GM21619 (cell line): ENCODE data around the gene CXADR.

Experiments
- ATAC-seq: cut with Tn5 transposase; IDR thresholded peaks from one replicate; pipeline ENCODE4 v1.9.1; 2021; ENCODE audit not compliant: unreplicated experiment

CXADR gene

GRCh38 chr21:17539323-17539722, 26.5 kb downstream of the CXADR start:
- no peak for ATAC-seq

GRCh38 chr21:17539743-17540341, 27.0 kb downstream of the CXADR start:
- ATAC-seq: no peak

GRCh38 chr21:17540530-17540929, 27.7 kb downstream of the CXADR start:
- no peak for ATAC-seq

GRCh38 chr21:17542371-17543011, 29.6 kb downstream of the CXADR start:
- ATAC-seq: no peak

GRCh38 chr21:17545007-17545406, 32.2 kb downstream of the CXADR start:
- ATAC-seq: no peak

GRCh38 chr21:17548262-17548661, 35.4 kb downstream of the CXADR start:
- ATAC-seq: no peak

GRCh38 chr21:17550671-17551308, 37.9 kb downstream of the CXADR start:
- ATAC-seq: no peak

- ATAC-seq: no peak
Observed at GRCh38 chr21:17552410-17552809, 39.6 kb downstream of the CXADR start.

GRCh38 chr21:17554120-17554519, 41.3 kb downstream of the CXADR start:
- no peak for ATAC-seq

- ATAC-seq: no peak
Observed at GRCh38 chr21:17554679-17555465, 42.0 kb downstream of the CXADR start.

GRCh38 chr21:17560377-17561025, 47.7 kb downstream of the CXADR start:
- ATAC-seq: no peak

- no peak for ATAC-seq
Observed at GRCh38 chr21:17570786-17571185, 57.9 kb downstream of the CXADR start.

GRCh38 chr21:17572431-17572830, 59.6 kb downstream of the CXADR start:
- ATAC-seq: no peak

GRCh38 chr21:17575076-17575475, 62.2 kb downstream of the CXADR start:
- no peak for ATAC-seq

- ATAC-seq: no peak
Observed at GRCh38 chr21:17576080-17576835, 63.4 kb downstream of the CXADR start.

GRCh38 chr21:17577701-17578100, 64.9 kb downstream of the CXADR start:
- ATAC-seq: no peak

GRCh38 chr21:17578162-17578561, 65.3 kb downstream of the CXADR start:
- no peak for ATAC-seq

GRCh38 chr21:17578876-17579275, 66.0 kb downstream of the CXADR start:
- no peak for ATAC-seq

GRCh38 chr21:17580319-17580718, 67.5 kb downstream of the CXADR start:
- no peak for ATAC-seq

GRCh38 chr21:17583898-17584297, 71.1 kb downstream of the CXADR start:
- ATAC-seq: no peak
